GM18907 (cell line): ENCODE results near the gene FDCSP.
"Not testable (repeated sequence)": the region's sequence is repeated elsewhere in the genome, so short reads cannot be mapped to it uniquely, and the experiment has no call there.

Experiments used
- ATAC-seq: cut with Tn5 transposase; IDR thresholded peaks from one replicate; pipeline ENCODE4 v1.9.1; 2021; ENCODE audit warnings: mild to moderate bottlenecking, moderate library complexity; ENCODE audit not compliant: unreplicated experiment

The FDCSP gene

DNA sequence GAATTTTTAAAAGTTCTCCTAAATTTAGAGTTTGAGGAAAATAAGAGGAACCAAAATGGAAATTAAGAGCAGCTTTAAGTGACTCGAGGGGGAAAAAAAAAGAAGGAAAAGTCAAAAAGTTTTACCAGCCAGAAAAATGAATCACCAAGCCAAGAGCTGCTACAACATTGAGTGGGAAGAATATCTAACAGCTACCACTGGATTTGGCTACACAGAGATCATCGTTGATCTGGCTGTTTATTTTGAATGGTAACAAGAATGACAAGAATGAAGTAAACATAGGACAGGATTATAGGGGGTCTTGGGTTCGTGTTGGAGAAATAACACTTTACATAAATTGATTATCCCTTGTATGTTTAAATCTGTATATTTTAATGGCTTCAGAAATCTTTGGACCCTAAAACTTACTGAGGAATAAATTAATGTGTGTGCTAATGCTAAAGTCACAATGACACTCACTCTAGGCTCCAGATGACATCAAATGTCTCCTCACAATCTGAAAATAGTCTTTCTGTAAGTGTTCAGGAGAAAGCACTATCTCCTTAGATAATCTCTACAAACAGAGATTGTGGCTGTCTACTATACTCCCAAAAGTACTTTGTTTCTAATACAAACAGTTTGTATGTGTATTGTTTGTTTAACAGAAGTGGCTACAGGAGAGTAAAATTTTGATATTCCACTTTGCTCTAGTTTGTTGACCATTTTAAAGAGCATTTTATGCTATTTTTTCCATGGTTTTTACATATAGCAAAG is 13.4 kb downstream of the FDCSP start:
- no peak for ATAC-seq

- no peak for ATAC-seq
Observed at GRCh38 chr4:70239884-70240591, 14.1 kb downstream of the FDCSP start.

DNA sequence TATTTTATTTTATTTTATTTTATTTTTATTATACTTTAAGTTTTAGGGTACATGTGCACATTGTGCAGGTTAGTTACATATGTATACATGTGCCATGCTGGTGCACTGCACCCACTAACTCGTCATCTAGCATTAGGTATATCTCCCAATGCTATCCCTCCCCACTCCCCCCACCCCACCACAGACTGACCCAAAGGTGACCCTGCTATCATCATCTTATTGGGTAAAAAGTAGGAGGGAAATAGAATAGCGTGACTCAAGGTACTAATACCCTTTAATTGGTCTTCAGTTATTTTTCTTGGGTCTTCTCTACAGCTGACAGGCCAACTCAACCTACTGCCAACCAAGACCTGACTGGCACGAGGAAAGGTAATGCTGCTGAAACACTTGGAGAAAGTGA is 16.4 kb downstream of the FDCSP start, which contains the start of gene CSN3:
TSS of gene CSN3 (plus strand) at position 301 of the 400 bp plus-strand sequence. CDS start 2,223 bp downstream, outside the sequence.
- ATAC-seq, result not testable (repeated sequence)

DNA sequence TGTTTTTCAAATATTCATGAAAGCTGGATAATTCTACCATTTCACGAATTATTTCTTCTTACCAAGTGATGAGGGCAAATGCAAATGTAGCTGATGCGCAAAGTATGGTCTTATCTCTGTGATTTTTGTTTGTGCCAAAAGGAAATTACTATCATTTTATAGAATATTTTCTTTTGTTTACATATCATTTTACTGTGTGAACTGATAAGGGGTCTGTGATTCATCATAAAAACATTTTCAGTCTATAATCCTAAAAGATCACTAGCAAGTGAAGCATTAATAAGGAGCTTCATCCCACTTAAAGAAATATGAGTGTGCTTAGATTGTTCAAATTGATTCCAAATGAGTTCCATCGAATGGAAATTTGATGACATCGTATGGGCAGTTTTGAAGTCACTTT is 17.2 kb downstream of the FDCSP start:
- no peak for ATAC-seq

- ATAC-seq, result no peak
Observed at GRCh38 chr4:70251250-70251944, 25.5 kb downstream of the FDCSP start.

GRCh38 chr4:70251945-70252277 is 26.0 kb downstream of the FDCSP start:
- no peak for ATAC-seq

GRCh38 chr4:70269674-70270073 is 43.8 kb downstream of the FDCSP start:
- no peak for ATAC-seq

DNA sequence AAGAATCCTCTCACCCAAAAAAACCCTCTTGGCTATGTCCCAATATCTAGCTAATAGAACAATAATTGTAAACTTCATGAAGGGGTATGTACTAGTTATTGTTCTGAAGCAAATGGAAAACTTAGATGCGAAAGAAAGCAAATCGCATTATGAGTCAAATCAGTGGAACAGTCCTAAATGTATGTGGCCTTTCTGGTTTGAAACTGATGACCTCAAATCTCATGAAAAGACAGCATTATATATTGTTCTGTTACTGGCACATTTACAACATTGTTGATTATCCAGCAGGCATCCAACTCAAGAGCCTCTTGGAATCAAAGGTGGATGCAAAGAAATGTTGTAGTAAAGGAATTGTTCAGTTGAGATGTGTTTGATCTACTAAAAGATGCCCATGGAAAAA is 51.2 kb downstream of the FDCSP start:
- ATAC-seq, result no peak

GRCh38 chr4:70280567-70280966 is 54.6 kb downstream of the FDCSP start:
- ATAC-seq, result no peak
